ENCODE measurements around the gene GPC4. TPM values are rescaled to one million over a fixed set of nuclear protein-coding genes. Genes with fewer than 3 reads are reported as not detected.

The GPC4 gene
- polyA plus RNA-seq, 3 donors from 2014 or later, result not detected

Other genes with a start within 250 kb of the GPC4 start
- gene TFDP3, start 197.1 kb downstream of the GPC4 start, polyA plus RNA-seq, result not detected

All from immature natural killer cell (primary cell).